ENCODE measurements around the gene UGGT1.

- TF ChIP-seq CTCF (IDR thresholded peaks at IDR 0.05; ENCODE audit: low read depth, low read length, missing input control) (no peak), HNF4G (IDR thresholded peaks at IDR 0.05) (no peak), RAD21 (IDR thresholded peaks at IDR 0.05) (no peak), YY1 (IDR thresholded peaks at IDR 0.05) (no peak), EGR1 (IDR thresholded peaks at IDR 0.05; ENCODE audit: low read depth in 2 of 2) (no peak), GABPA (IDR thresholded peaks at IDR 0.05 in 1 of 2, conservative IDR thresholded peaks at IDR 0.05 in 1 of 2) (no peak), REST (IDR thresholded peaks at IDR 0.05) (no peak), SP1 (IDR thresholded peaks at IDR 0.05) (no peak), RXRA (IDR thresholded peaks at IDR 0.05) (no peak), HNF4A (conservative IDR thresholded peaks at IDR 0.05) (no peak)
- TF ChIP-seq, protein P1, sequence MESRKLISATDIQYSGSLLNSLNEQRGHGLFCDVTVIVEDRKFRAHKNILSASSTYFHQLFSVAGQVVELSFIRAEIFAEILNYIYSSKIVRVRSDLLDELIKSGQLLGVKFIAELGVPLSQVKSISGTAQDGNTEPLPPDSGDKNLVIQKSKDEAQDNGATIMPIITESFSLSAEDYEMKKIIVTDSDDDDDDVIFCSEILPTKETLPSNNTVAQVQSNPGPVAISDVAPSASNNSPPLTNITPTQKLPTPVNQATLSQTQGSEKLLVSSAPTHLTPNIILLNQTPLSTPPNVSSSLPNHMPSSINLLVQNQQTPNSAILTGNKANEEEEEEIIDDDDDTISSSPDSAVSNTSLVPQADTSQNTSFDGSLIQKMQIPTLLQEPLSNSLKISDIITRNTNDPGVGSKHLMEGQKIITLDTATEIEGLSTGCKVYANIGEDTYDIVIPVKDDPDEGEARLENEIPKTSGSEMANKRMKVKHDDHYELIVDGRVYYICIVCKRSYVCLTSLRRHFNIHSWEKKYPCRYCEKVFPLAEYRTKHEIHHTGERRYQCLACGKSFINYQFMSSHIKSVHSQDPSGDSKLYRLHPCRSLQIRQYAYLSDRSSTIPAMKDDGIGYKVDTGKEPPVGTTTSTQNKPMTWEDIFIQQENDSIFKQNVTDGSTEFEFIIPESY (IDR thresholded peaks at IDR 0.05), result no peak
- TF ChIP-seq, protein P2, sequence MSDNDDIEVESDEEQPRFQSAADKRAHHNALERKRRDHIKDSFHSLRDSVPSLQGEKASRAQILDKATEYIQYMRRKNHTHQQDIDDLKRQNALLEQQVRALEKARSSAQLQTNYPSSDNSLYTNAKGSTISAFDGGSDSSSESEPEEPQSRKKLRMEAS (IDR thresholded peaks at IDR 0.05), result no peak
- TF ChIP-seq, protein P3, sequence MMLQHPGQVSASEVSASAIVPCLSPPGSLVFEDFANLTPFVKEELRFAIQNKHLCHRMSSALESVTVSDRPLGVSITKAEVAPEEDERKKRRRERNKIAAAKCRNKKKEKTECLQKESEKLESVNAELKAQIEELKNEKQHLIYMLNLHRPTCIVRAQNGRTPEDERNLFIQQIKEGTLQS (IDR thresholded peaks at IDR 0.05), result no peak
Observed at GRCh38 chr2:128054104-128054885, 36.7 kb upstream of the UGGT1 start.

Measured in liver (tissue), 3 donors.